ENCODE results near the gene ZNF440. TPM values are rescaled to one million over a fixed set of nuclear protein-coding genes. Genes with fewer than 3 reads are reported as not detected.

Gene ZNF440
- total and polyA plus RNA-seq, 2 experiments from 2014 or later, result 1.9 to 17.0 TPM

DNA sequence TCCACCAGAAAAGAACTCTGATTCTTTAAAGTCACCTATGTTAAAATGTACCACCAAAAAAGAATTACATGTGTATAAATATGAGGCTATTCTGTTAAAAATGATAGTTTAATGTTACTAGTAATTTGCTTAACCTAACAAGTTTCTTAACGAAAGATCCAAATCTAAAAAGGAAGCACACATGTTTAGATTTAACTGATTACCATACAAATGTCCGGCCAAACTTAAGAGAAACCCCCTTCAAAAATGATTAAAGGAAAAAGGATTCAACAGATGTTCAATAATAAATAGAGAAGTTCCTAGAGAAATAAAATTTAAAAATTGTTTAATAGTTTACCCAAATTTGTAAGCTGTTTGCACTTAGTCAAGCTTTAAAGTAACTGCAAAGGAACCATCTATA lies 68.5 kb downstream of the ZNF440 start:
- H3K27me3 ChIP-seq, result no peaks in the 10 kb centered on the region
- H3K27ac ChIP-seq, result no peak overlapping the region
- H3K4me2 ChIP-seq, result no peak overlapping the region
- no peak overlapping the region for H2AFZ ChIP-seq
- no peaks in the 10 kb centered on the region for H3K36me3 ChIP-seq (replicated peaks; ENCODE audit: insufficient read depth, low read depth)
- peaks cover 6% of the 10 kb centered on the region for H3K4me1 ChIP-seq (ENCODE audit: insufficient read depth)
- 86% methylated on average over 2 of the region's 2 CpGs for WGBS (ENCODE audit: low lambda C conversion rate, missing lambda C conversion rate)
- no peaks in the 10 kb centered on the region for H3K9me3 ChIP-seq (ENCODE audit: low read depth)
- TF ChIP-seq EZH2phosphoT487 (IDR thresholded peaks at IDR 0.05; ENCODE audit: low read depth, severe bottlenecking, unreplicated experiment) (no peak), EZH2 (IDR thresholded peaks at IDR 0.05; ENCODE audit: borderline replicate concordance) (no peak)
- TF ChIP-seq, protein P1, sequence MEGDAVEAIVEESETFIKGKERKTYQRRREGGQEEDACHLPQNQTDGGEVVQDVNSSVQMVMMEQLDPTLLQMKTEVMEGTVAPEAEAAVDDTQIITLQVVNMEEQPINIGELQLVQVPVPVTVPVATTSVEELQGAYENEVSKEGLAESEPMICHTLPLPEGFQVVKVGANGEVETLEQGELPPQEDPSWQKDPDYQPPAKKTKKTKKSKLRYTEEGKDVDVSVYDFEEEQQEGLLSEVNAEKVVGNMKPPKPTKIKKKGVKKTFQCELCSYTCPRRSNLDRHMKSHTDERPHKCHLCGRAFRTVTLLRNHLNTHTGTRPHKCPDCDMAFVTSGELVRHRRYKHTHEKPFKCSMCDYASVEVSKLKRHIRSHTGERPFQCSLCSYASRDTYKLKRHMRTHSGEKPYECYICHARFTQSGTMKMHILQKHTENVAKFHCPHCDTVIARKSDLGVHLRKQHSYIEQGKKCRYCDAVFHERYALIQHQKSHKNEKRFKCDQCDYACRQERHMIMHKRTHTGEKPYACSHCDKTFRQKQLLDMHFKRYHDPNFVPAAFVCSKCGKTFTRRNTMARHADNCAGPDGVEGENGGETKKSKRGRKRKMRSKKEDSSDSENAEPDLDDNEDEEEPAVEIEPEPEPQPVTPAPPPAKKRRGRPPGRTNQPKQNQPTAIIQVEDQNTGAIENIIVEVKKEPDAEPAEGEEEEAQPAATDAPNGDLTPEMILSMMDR (IDR thresholded peaks at IDR 0.05; ENCODE audit: poor library complexity), result no peak
- DNase-seq (ENCODE audit: low spot score), result no peak
- no peaks in the 10 kb centered on the region for H4K20me1 ChIP-seq (ENCODE audit: insufficient read depth, poor library complexity, severe bottlenecking)
- no peaks in the 10 kb centered on the region for H3K9me2 ChIP-seq (replicated peaks; ENCODE audit: insufficient read depth)
- H3K4me3 ChIP-seq, result no peak overlapping the region
- no peaks in the 10 kb centered on the region for H3K79me2 ChIP-seq

Other genes starting within 250 kb of the ZNF440 start
- gene ACP5, start 236.6 kb upstream of the ZNF440 start, total RNA-seq, result 16.6 and 18.1 TPM in 2 replicates
- gene ACP5, start 236.6 kb upstream of the ZNF440 start, polyA plus RNA-seq, result 6.5 and 7.2 TPM in 2 replicates
- gene ZNF627, start 216.8 kb upstream of the ZNF440 start, total RNA-seq, result 20.7 and 21.2 TPM in 2 replicates
- 7.8 and 12.5 TPM in 2 replicates for gene ZNF627, start 216.8 kb upstream of the ZNF440 start, polyA plus RNA-seq
- gene ZNF823, start 75.3 kb upstream of the ZNF440 start, total RNA-seq, result 10.4 and 13.9 TPM in 2 replicates
- gene ZNF823, start 75.3 kb upstream of the ZNF440 start, polyA plus RNA-seq, result 3.4 and 3.8 TPM in 2 replicates
- gene ZNF441, start 47.3 kb upstream of the ZNF440 start, total RNA-seq, result 6.2 and 6.7 TPM in 2 replicates
- 2.9 and 6.4 TPM in 2 replicates for gene ZNF441, start 47.3 kb upstream of the ZNF440 start, polyA plus RNA-seq
- 2.9 and 4.8 TPM in 2 replicates for gene ZNF491, start 15.8 kb upstream of the ZNF440 start, total RNA-seq
- 0.95 and 2.0 TPM in 2 replicates for gene ZNF491, start 15.8 kb upstream of the ZNF440 start, polyA plus RNA-seq
- gene ZNF439, start 34.5 kb downstream of the ZNF440 start, total RNA-seq, result 3.8 and 4.6 TPM in 2 replicates
- gene ZNF439, start 34.5 kb downstream of the ZNF440 start, polyA plus RNA-seq, result 2.3 and 2.6 TPM in 2 replicates
- 24.6 and 51.7 TPM in 2 replicates for gene ZNF69, start 73.5 kb downstream of the ZNF440 start, total RNA-seq
- gene ZNF69, start 73.5 kb downstream of the ZNF440 start, polyA plus RNA-seq, result 13.7 and 13.8 TPM in 2 replicates
- gene ZNF700, start 110.8 kb downstream of the ZNF440 start, total RNA-seq, result 7.5 and 11.7 TPM in 2 replicates
- 3.6 and 5.6 TPM in 2 replicates for gene ZNF700, start 110.8 kb downstream of the ZNF440 start, polyA plus RNA-seq
- 1.7 and 3.0 TPM in 2 replicates for gene ZNF763, start 150.8 kb downstream of the ZNF440 start, total RNA-seq
- gene ZNF763, start 150.8 kb downstream of the ZNF440 start, polyA plus RNA-seq, result 1.2 and 2.8 TPM in 2 replicates
- 6.1 and 8.1 TPM in 2 replicates for gene ZNF433, start 221.4 kb downstream of the ZNF440 start, total RNA-seq
- gene ZNF433, start 221.4 kb downstream of the ZNF440 start, polyA plus RNA-seq, result 5.6 and 9.0 TPM in 2 replicates
- gene ZNF878, start 238.7 kb downstream of the ZNF440 start, total RNA-seq, result 0.32 and 0.77 TPM in 2 replicates
- 0.91 TPM in 1 of 2 replicates, not detected in the other for gene ZNF878, start 238.7 kb downstream of the ZNF440 start, polyA plus RNA-seq